ENCODE results near the gene DTX3.
"Not testable (repeated sequence)": the region's sequence is repeated elsewhere in the genome, so short reads cannot be mapped to it uniquely, and the experiment has no call there.

- not testable (repeated sequence) for TF ChIP-seq RFX3 (CRISPR knock-in tag; IDR thresholded peaks at IDR 0.05); ZBTB43 (CRISPR knock-in tag; conservative IDR thresholded peaks at IDR 0.05); RERE (CRISPR knock-in tag; IDR thresholded peaks at IDR 0.05; ENCODE audit: low read depth); BHLHE40 (IDR thresholded peaks at IDR 0.05; ENCODE audit: low read length); POLR2A (IDR thresholded peaks at IDR 0.05; ENCODE audit: insufficient read depth in 1 of 2, low read depth in 2 of 2, low read length in 2 of 2); EZH2 (conservative IDR thresholded peaks at IDR 0.05; ENCODE audit: low read depth, low read length); SP2 (CRISPR knock-in tag; IDR thresholded peaks at IDR 0.05); ZNF432 (CRISPR knock-in tag; IDR thresholded peaks at IDR 0.05; ENCODE audit: borderline replicate concordance); ZFP36 (IDR thresholded peaks at IDR 0.05; ENCODE audit: borderline replicate concordance, low read depth, low read length, partially characterized antibody); ZNF431 (CRISPR knock-in tag; IDR thresholded peaks at IDR 0.05; ENCODE audit: borderline replicate concordance, low read depth); MYC (CRISPR knock-in tag; IDR thresholded peaks at IDR 0.05; ENCODE audit: borderline replicate concordance); CTCF (CRISPR knock-in tag; IDR thresholded peaks at IDR 0.05); E2F1 (CRISPR knock-in tag; IDR thresholded peaks at IDR 0.05)
Observed at GRCh38 chr12:57570438-57570837, 34.2 kb upstream of the DTX3 start.

Data from HepG2 (cell line).